ENCODE measurements around the gene POMGNT1. TPM values are rescaled to one million over a fixed set of nuclear protein-coding genes. Genes with fewer than 3 reads are reported as not detected.

The POMGNT1 gene
- total and polyA plus RNA-seq, 10 of the 15 experiments (the other 5 are each of a cell fraction or from before 2014, with no cell fraction given) = 8.6 to 35.2 (median 29.5) TPM

GRCh38 chr1:46197964-46198811 lies at the start of gene POMGNT1 (continued):
- TF ChIP-seq IRF3 (IDR thresholded peaks at IDR 0.05) (no peak), CREM (IDR thresholded peaks at IDR 0.05; ENCODE audit: low read depth) (no peak), SMC3 (IDR thresholded peaks at IDR 0.05; ENCODE audit: borderline replicate concordance, low read length) (no peak), KAT2A (conservative IDR thresholded peaks at IDR 0.05; ENCODE audit: control insufficient read depth, low read depth, low read length) (no peak), NFXL1 (IDR thresholded peaks at IDR 0.05; ENCODE audit: borderline replicate concordance) (0 out of 2 replicates have a peak, but pooled peaks have one; percentile 46), ZBTB40 (IDR thresholded peaks at IDR 0.05; ENCODE audit: borderline replicate concordance) (no peak), E4F1 (IDR thresholded peaks at IDR 0.05; ENCODE audit: borderline replicate concordance, partially characterized antibody) (no peak), NFYB (IDR thresholded peaks at IDR 0.05; ENCODE audit: insufficient read depth, low read depth, low read length) (no peak), BHLHE40 (IDR thresholded peaks at IDR 0.05; ENCODE audit: borderline replicate concordance in 1 of 2, low read depth in 2 of 2, low read length in 1 of 2) (peak in 1 of 2 experiments; percentile 57; a peak in 1 of 4 replicates), ZNF274 (IDR thresholded peaks at IDR 0.05; ENCODE audit: insufficient read depth, insufficient read length) (no peak), NR2C1 (IDR thresholded peaks at IDR 0.05) (peak; percentile 85), BACH1 (IDR thresholded peaks at IDR 0.05; ENCODE audit: borderline replicate concordance) (no peak), PKNOX1 (IDR thresholded peaks at IDR 0.05) (no peak), SREBF1 (IDR thresholded peaks at IDR 0.05; ENCODE audit: low read length) (no peak), ZSCAN29 (IDR thresholded peaks at IDR 0.05) (no peak), POLR2AphosphoS2 (IDR thresholded peaks at IDR 0.05; ENCODE audit: low read depth, low read length) (no peak; the same call in 1 of the 2 replicates), LARP7 (IDR thresholded peaks at IDR 0.05) (peak; percentile 17; the same call in 1 of the 2 replicates), IRF4 (IDR thresholded peaks at IDR 0.05; ENCODE audit: low read depth, low read length) (no peak), SREBF2 (IDR thresholded peaks at IDR 0.05; ENCODE audit: low read length) (no peak), USF2 (IDR thresholded peaks at IDR 0.05; ENCODE audit: borderline replicate concordance, low read depth, low read length) (no peak)
